Loucy (cell line): ENCODE results near the gene IL1R1.

Experiments
- H2AFZ ChIP-seq: fragments of 200-600 bp; sonication (generic); 2 replicates; pipeline ENCODE4 v1.6.0; 2016; ENCODE audit warnings: antibody characterized with exemption, mild to moderate bottlenecking, low read length, moderate library complexity
- H3F3A ChIP-seq: fragments of 200-600 bp; 2 replicates; pipeline ENCODE4 v1.6.0; 2016; ENCODE audit warnings: antibody characterized with exemption, low read depth, mild to moderate bottlenecking
- H3K27me3 ChIP-seq: fragments of 200-600 bp; sonication (generic); 2 replicates; pipeline ENCODE4 v1.6.1; 2014; ENCODE audit warnings: low read length, mild to moderate bottlenecking; ENCODE audit not compliant: insufficient read depth, poor library complexity, severe bottlenecking
- H3K36me3 ChIP-seq: fragments of 200-600 bp; sonication (generic); 2 replicates; pipeline ENCODE4 v1.6.1; 2016; ENCODE audit warnings: low read length; ENCODE audit not compliant: insufficient read depth
- H3K4me1 ChIP-seq: fragments of 200-600 bp; sonication (generic); 2 replicates; pipeline ENCODE4 v1.5.1; 2014; ENCODE audit warnings: low read length, mild to moderate bottlenecking; ENCODE audit not compliant: insufficient read depth, poor library complexity, severe bottlenecking
- H3K4me2 ChIP-seq: fragments of 200-600 bp; sonication (generic); 2 replicates; pipeline ENCODE4 v1.6.0; 2014; ENCODE audit warnings: antibody characterized with exemption, low read length, low read depth, mild to moderate bottlenecking; ENCODE audit not compliant: poor library complexity, severe bottlenecking
- H3K4me3 ChIP-seq: fragments of 200-600 bp; sonication (generic); 2 replicates; pipeline ENCODE4 v1.5.1; 2014; ENCODE audit warnings: low read length, mild to moderate bottlenecking, mixed read lengths; ENCODE audit not compliant: poor library complexity, severe bottlenecking
- H3K79me2 ChIP-seq: fragments of 200-600 bp; sonication (generic); 2 replicates; pipeline ENCODE4 v1.6.1; 2014; ENCODE audit warnings: low read length; ENCODE audit not compliant: insufficient read depth
- H3K9ac ChIP-seq: fragments of 200-600 bp; sonication (generic); 2 replicates; pipeline ENCODE4 v1.6.0; 2014; ENCODE audit warnings: mild to moderate bottlenecking, low read depth, low read length, moderate library complexity; ENCODE audit not compliant: poor library complexity, severe bottlenecking
- H3K9me2 ChIP-seq: fragments of 200-600 bp; sonication (generic); replicated peaks from 2 replicates; pipeline ENCODE4 v1.6.1; 2016; ENCODE audit warnings: low read depth, low read length, mixed read lengths
- H3K9me3 ChIP-seq: fragments of 200-600 bp; sonication (generic); 2 replicates; pipeline ENCODE4 v1.6.1; 2014; ENCODE audit warnings: mild to moderate bottlenecking, antibody characterized with exemption, low read length, low read depth; ENCODE audit not compliant: insufficient read depth
- H4K20me1 ChIP-seq: fragments of 200-600 bp; sonication (generic); 2 replicates; pipeline ENCODE4 v1.6.0; 2014; ENCODE audit warnings: antibody characterized with exemption, low read length, mild to moderate bottlenecking; ENCODE audit not compliant: insufficient read depth, poor library complexity, severe bottlenecking
- EZH2phosphoT487 ChIP-seq: fragments of 200-600 bp; IDR thresholded peaks from 2 replicates; pipeline ENCODE4 v1.6.1; 2018; ENCODE audit warnings: antibody characterized with exemption, mild to moderate bottlenecking, moderate library complexity, borderline replicate concordance
- TF ChIP-seq, protein P1 (sequence below): fragments of 200-600 bp; sonication (generic); conservative IDR thresholded peaks from 2 replicates; pipeline ENCODE4 v1.5.1; 2014; ENCODE audit warnings: mild to moderate bottlenecking, antibody characterized with exemption, low read length

IL1R1 gene

DNA sequence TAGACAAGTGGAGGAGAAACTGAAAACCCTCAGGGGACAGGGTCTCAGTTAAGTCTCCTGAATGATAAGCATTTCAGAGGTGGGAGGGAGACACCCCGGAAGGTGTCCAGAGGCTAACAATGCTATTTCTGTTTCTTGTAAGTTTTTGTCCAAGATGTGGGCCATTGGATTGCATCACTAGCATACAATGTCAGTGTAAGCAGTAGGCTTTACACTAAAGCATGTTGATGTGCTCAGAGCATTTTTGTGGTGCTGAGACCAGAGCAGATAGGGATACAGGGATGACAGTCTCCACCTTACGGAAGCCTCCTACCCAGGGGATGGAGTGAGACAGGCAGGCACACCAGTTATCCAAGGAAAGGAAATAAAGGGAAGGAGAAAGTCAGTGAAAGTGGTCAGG is 2.2 kb upstream of the IL1R1 start:
- no peaks in the 10 kb centered on the region for H3K79me2 ChIP-seq
- TF ChIP-seq EZH2phosphoT487, result no peak
- TF ChIP-seq, protein P1, sequence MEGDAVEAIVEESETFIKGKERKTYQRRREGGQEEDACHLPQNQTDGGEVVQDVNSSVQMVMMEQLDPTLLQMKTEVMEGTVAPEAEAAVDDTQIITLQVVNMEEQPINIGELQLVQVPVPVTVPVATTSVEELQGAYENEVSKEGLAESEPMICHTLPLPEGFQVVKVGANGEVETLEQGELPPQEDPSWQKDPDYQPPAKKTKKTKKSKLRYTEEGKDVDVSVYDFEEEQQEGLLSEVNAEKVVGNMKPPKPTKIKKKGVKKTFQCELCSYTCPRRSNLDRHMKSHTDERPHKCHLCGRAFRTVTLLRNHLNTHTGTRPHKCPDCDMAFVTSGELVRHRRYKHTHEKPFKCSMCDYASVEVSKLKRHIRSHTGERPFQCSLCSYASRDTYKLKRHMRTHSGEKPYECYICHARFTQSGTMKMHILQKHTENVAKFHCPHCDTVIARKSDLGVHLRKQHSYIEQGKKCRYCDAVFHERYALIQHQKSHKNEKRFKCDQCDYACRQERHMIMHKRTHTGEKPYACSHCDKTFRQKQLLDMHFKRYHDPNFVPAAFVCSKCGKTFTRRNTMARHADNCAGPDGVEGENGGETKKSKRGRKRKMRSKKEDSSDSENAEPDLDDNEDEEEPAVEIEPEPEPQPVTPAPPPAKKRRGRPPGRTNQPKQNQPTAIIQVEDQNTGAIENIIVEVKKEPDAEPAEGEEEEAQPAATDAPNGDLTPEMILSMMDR, result no peak
- no peak overlapping the region for H3K9ac ChIP-seq
- H3K36me3 ChIP-seq, result no peaks in the 10 kb centered on the region
- H3F3A ChIP-seq, result no peaks in the 10 kb centered on the region
- H3K4me2 ChIP-seq, result no peak overlapping the region
- no peaks in the 10 kb centered on the region for H3K27me3 ChIP-seq
- H4K20me1 ChIP-seq, result no peaks in the 10 kb centered on the region
- no peaks in the 10 kb centered on the region; the same call in 1 of the 2 replicates for H3K9me3 ChIP-seq
- no peaks in the 10 kb centered on the region for H3K9me2 ChIP-seq
- H2AFZ ChIP-seq, result no peak overlapping the region
- peaks cover 14% of the 10 kb centered on the region for H3K4me1 ChIP-seq
- no peak overlapping the region for H3K4me3 ChIP-seq

DNA sequence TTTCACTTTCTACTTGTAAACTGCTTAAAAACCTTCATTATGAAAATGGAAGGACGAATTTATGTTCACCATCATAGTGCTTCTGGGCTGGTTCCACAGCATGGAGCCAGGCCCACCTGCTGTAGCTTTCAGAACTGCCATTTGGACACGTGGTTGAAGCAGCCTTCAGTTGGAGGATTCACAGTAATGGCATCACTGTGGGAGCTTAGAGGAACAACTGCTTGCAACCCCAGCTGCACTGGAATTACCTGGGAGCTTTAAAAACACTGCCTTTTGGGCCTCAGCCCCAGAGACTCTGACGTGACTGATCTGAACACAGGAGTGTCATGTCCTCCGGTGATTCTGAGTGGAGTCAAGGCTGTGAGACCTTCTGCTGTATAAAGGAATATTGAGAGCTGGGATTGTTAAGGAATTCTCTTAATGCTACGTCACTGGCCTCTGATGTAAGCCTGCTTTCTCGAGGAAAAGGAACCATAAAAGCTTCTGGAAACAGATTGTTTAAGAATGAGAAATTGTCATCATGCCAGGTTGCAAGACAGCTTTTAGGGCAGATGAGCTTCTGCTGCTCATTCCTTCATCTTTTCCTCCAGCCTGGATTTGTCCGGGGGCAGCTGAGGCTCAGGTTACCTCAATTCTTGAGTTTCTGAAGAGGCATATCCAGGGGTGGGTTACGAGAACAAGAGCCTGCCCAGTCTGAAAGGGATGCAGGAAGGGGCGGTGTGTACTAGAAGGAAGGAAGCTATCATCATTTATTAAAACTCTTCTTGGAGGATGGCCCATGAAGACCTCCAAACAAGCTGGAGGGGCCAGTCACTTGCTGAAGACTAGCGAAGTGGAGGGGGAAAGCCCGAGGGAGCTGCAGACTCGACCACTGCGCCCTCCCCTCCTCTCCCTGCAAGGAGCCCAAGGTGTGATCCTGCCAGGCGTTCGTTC is 1.3 kb upstream of the IL1R1 start:
- H3K79me2 ChIP-seq, result no peaks in the 10 kb centered on the region

DNA sequence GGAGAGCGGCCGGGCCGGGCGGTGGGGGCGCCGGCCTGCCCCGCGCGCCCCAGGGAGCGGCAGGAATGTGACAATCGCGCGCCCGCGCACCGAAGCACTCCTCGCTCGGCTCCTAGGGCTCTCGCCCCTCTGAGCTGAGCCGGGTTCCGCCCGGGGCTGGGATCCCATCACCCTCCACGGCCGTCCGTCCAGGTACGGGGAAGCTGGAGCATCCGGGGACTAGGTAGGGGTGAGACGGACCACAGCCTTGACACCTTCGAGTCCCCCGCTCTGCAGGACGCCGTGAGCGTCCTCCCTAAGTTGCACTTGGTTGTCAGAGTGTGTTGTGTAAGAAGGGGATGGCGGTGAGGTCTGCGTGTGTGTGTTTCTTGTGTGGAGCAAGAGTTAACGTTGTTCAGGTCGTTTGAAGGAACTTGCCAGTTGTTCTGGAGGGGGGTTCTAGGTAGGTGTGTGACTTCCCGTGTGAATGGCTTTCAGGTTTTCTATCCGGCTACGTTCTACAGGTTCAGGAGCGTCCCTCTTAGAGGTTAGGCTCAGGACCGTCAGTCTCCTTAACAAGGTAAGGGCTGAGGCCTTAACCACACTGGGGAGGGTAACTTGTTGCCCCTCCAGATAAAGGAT is 393 bp downstream of the IL1R1 start:
- H3K36me3 ChIP-seq, result no peaks in the 10 kb centered on the region
- H3K4me3 ChIP-seq, result no peak overlapping the region
- H3K79me2 ChIP-seq, result no peaks in the 10 kb centered on the region
- TF ChIP-seq, protein P1, result no peak
- no peak for TF ChIP-seq EZH2phosphoT487
- no peak overlapping the region for H3K9ac ChIP-seq
- H3F3A ChIP-seq, result no peaks in the 10 kb centered on the region
- H4K20me1 ChIP-seq, result no peaks in the 10 kb centered on the region
- H3K9me3 ChIP-seq, result peaks cover 3% of the 10 kb centered on the region; the same call in 1 of the 2 replicates
- no peak overlapping the region for H3K4me2 ChIP-seq
- H3K27me3 ChIP-seq, result no peaks in the 10 kb centered on the region
- no peaks in the 10 kb centered on the region for H3K9me2 ChIP-seq
- peaks cover 11% of the 10 kb centered on the region for H3K4me1 ChIP-seq
- H2AFZ ChIP-seq, result no peak overlapping the region

More for the DNA sequence above, 1.3 kb upstream of the IL1R1 start:
- no peaks in the 10 kb centered on the region for H3K36me3 ChIP-seq
- H4K20me1 ChIP-seq, result no peaks in the 10 kb centered on the region
- H3K9me3 ChIP-seq, result no peaks in the 10 kb centered on the region; the same call in 1 of the 2 replicates
- H2AFZ ChIP-seq, result no peak overlapping the region
- H3K9ac ChIP-seq, result no peak overlapping the region
- H3K27me3 ChIP-seq, result no peaks in the 10 kb centered on the region
- TF ChIP-seq, protein P1, result no peak
- no peak for TF ChIP-seq EZH2phosphoT487
- H3K4me2 ChIP-seq, result no peak overlapping the region
- H3K4me1 ChIP-seq, result peaks cover 14% of the 10 kb centered on the region
- no peaks in the 10 kb centered on the region for H3K9me2 ChIP-seq
- H3F3A ChIP-seq, result no peaks in the 10 kb centered on the region
- H3K4me3 ChIP-seq, result no peak overlapping the region
